Endothelial cell of umbilical vein (primary cell): ENCODE data around the gene DPYSL4. TPM values are rescaled to one million over a fixed set of nuclear protein-coding genes. Genes with fewer than 3 reads are reported as not detected.
A peak's percentile ranks its signal among the peaks of the same experiment; 100 is the strongest.

Experiments
- BruUV-seq: library from RNA; stranded (reverse); fragments of 400-500 nt; replicated peaks from 2 replicates; lab custom pipeline; 2021; lab: Mats Ljungman, UMichigan
- CTCF ChIA-PET: fragments of 300-600, 350-600 bp; sonication (Branson Sonifier 250); formaldehyde crosslinking; loops from one replicate; lab custom pipeline; 2021; ENCODE audit warnings: antibody characterized with exemption, inconsistent platforms; lab: Charles Lee
- POLR2A ChIA-PET: fragments of 300-600, 350-600 bp; sonication (Branson Sonifier 250); formaldehyde crosslinking; loops from one replicate; lab custom pipeline; 2021; ENCODE audit warnings: antibody characterized with exemption, inconsistent platforms; lab: Charles Lee
- DNase-seq: peaks from one replicate; pipeline ENCODE4 v3.0.0-alpha.2; 2011; ENCODE audit warnings: low read depth, low spot score
- FAIRE-seq: peaks from 2 replicates; lab custom pipeline; 2011; peaks lifted over from hg19 to GRCh38; lab: Jason Lieb, UNC
- H2AFZ ChIP-seq: 2 replicates; pipeline ENCODE4 v1.6.0; 2012; ENCODE audit warnings: low read depth, low read length, control low read depth, inconsistent platforms
- H3K27ac ChIP-seq: 2 replicates; pipeline ENCODE4 v1.5.1; 2011; ENCODE audit warnings: low read depth, mild to moderate bottlenecking, control low read depth, low read length, moderate library complexity; ENCODE audit not compliant: insufficient read depth
- H3K27me3 ChIP-seq, 2 experiments: 2 replicates each; pipeline versions ENCODE4 v1.6.0 to v1.6.1; 2011; ENCODE audit warnings: low read length in 2 of 2, mixed read lengths in 1 of 2; ENCODE audit not compliant: control insufficient read depth in 2 of 2, insufficient read depth in 2 of 2
- H3K36me3 ChIP-seq, 2 experiments: 2 replicates in 1 of 2; 3 replicates in 1 of 2; pipeline ENCODE4 v1.5.1; 2011; ENCODE audit warnings: low read length in 2 of 2, mild to moderate bottlenecking in 1 of 2, moderate library complexity in 1 of 2; ENCODE audit not compliant: control insufficient read depth in 2 of 2, insufficient read depth in 2 of 2; ENCODE audit errors: extremely low read depth in 1 of 2
- H3K4me1 ChIP-seq: 3 replicates; pipeline ENCODE4 v1.5.1; 2011; ENCODE audit warnings: mild to moderate bottlenecking, low read length; ENCODE audit not compliant: control insufficient read depth, insufficient read depth; ENCODE audit errors: extremely low read depth
- H3K4me2 ChIP-seq: 2 replicates; pipeline ENCODE4 v1.6.1; 2011; ENCODE audit warnings: low read length, control low read depth, mixed read lengths; ENCODE audit not compliant: insufficient read depth
- H3K4me3 ChIP-seq, 3 experiments: fragments of 200-600 bp in 1 of 3; sonication (generic), shearing (Covaris generic) in 1 of 3; replicated peaks in 1 of 3; 2 replicates each; pipeline ENCODE4 v1.5.1; 2011 to 2016; ENCODE audit warnings: control low read depth in 3 of 3, low read length in 3 of 3, mild to moderate bottlenecking in 2 of 3, inconsistent platforms in 1 of 3, low read depth in 1 of 3, moderate library complexity in 1 of 3; ENCODE audit not compliant: insufficient read depth in 1 of 3
- H3K79me2 ChIP-seq: 2 replicates; pipeline ENCODE4 v1.6.0; 2012; ENCODE audit warnings: low read length, inconsistent platforms; ENCODE audit not compliant: control insufficient read depth, insufficient read depth
- H3K9ac ChIP-seq: replicated peaks from 2 replicates; pipeline ENCODE3; 2011; ENCODE audit warnings: low read length, control low read depth; ENCODE audit not compliant: insufficient read depth; ENCODE audit errors: extremely low read depth
- H3K9me1 ChIP-seq: replicated peaks from 3 replicates; pipeline ENCODE4 v1.6.0; 2011; ENCODE audit warnings: mild to moderate bottlenecking, low read length; ENCODE audit not compliant: control insufficient read depth, insufficient read depth; ENCODE audit errors: extremely low read depth
- H3K9me3 ChIP-seq: replicated peaks from 2 replicates; pipeline ENCODE4 v1.5.1; 2012; ENCODE audit warnings: low read length, inconsistent platforms; ENCODE audit not compliant: control insufficient read depth, insufficient read depth
- H4K20me1 ChIP-seq: replicated peaks from 2 replicates; pipeline ENCODE3; 2011; ENCODE audit warnings: mild to moderate bottlenecking, low read length; ENCODE audit not compliant: control insufficient read depth, insufficient read depth; ENCODE audit errors: extremely low read depth
- EZH2 ChIP-seq: IDR thresholded peaks from 2 replicates; pipeline ENCODE4 v1.6.1; 2012; ENCODE audit warnings: borderline replicate concordance, low read depth, mild to moderate bottlenecking, moderate library complexity, low read length, inconsistent platforms; ENCODE audit not compliant: severe bottlenecking
- FOS ChIP-seq: IDR thresholded peaks from 2 replicates; pipeline ENCODE4 v1.6.1; 2011; ENCODE audit warnings: mild to moderate bottlenecking, low read length, moderate library complexity, borderline replicate concordance; ENCODE audit not compliant: insufficient read depth
- GATA2 ChIP-seq: IDR thresholded peaks from 2 replicates; pipeline ENCODE4 v1.7.0; 2011; ENCODE audit warnings: low read depth, mild to moderate bottlenecking, moderate library complexity, mixed read lengths, low read length; ENCODE audit not compliant: insufficient read length, insufficient read depth
- JUN ChIP-seq: IDR thresholded peaks from 2 replicates; pipeline ENCODE4 v1.6.1; 2011; ENCODE audit warnings: borderline replicate concordance, low read depth; ENCODE audit not compliant: insufficient read length, insufficient read depth
- MYC ChIP-seq: IDR thresholded peaks from one replicate; pipeline ENCODE4 v1.6.1; 2011; ENCODE audit warnings: mild to moderate bottlenecking, low read depth, low read length
- POLR2A ChIP-seq: IDR thresholded peaks from 2 replicates; pipeline ENCODE4 v1.6.1; 2012; ENCODE audit warnings: low read depth, mild to moderate bottlenecking, control low read depth, low read length
- POLR2AphosphoS5 ChIP-seq: IDR thresholded peaks from 2 replicates; pipeline ENCODE4 v1.6.1; 2012; ENCODE audit warnings: low read depth, mild to moderate bottlenecking, control low read depth, low read length, moderate library complexity; ENCODE audit not compliant: insufficient read depth
- dilution Hi-C: fragments of 300-500 bp; cut with MboI; formaldehyde crosslinking; loops from one replicate; pipeline ENCODE4 v1.15.0; 2019; ENCODE audit warnings: low sequenced_read_pairs; ENCODE audit not compliant: extremely low pct_ligation_motif_present
- intact Hi-C: fragments of 100-400 bp; cut with micrococcal nuclease; formaldehyde crosslinking; loops from one replicate; pipeline ENCODE4 v1.10.0; 2022
- polyA plus RNA-seq, 4 experiments: library from polyadenylated mRNA; depleted of rRNA in 3 of 4; stranded (reverse) in 3 of 4; unstranded in 1 of 4; fragments of >200 nt; gene quantifications; 2 replicates each; pipeline versions ENCODE4 v1.2.1 to v1.2.3, GENCODE V29; 2011 to 2012; ENCODE audit warnings: missing spikeins in 1 of 4
- total RNA-seq: library from RNA; stranded (reverse); gene quantifications from 2 replicates; pipeline ENCODE4 v1.2.3, GENCODE V29; 2021
- TF ChIP-seq, protein P1 (sequence below): IDR thresholded peaks from 2 replicates; pipeline ENCODE4 v1.6.1; 2011; ENCODE audit not compliant: insufficient read depth, insufficient read length
- TF ChIP-seq, protein P2 (sequence below), 2 donors: IDR thresholded peaks; 1 replicate in 1 of 2; 2 replicates in 1 of 2; pipeline ENCODE4 v1.5.1; 2011; ENCODE audit warnings: low read length in 2 of 2, mild to moderate bottlenecking in 2 of 2, moderate library complexity in 2 of 2, control low read depth in 1 of 2, inconsistent platforms in 1 of 2, low read depth in 1 of 2; ENCODE audit not compliant: insufficient read depth in 1 of 2; ENCODE audit errors: extremely low read depth in 1 of 2

Gene DPYSL4
- total and polyA plus RNA-seq, 2 donors (not counting 3 experiments of a cell fraction or from before 2014, with no cell fraction given): 27.1 to 60.0 TPM

GRCh38 chr10:132204781-132205473 lies 18.2 kb downstream of the DPYSL4 start:
- intact Hi-C loops (no loop called here), dilution Hi-C loops (no loop called here)
- H3K27me3 ChIP-seq: no peaks in the 10 kb centered on the region
- no peak overlapping the region for H2AFZ ChIP-seq
- H3K4me3 ChIP-seq: no peak overlapping the region
- no peaks in the 10 kb centered on the region for H3K9me1 ChIP-seq
- no peaks in the 10 kb centered on the region for H3K4me1 ChIP-seq
- BruUV-seq: TSS peak; percentile 32
- H4K20me1 ChIP-seq: no peaks in the 10 kb centered on the region
- no peaks in the 10 kb centered on the region for H3K36me3 ChIP-seq
- no peak for DNase-seq
- ChIA-PET POLR2A (no interaction called here), CTCF (no interaction called here)
- no peaks in the 10 kb centered on the region for H3K9me3 ChIP-seq
- no peak for FAIRE-seq
- H3K27ac ChIP-seq: no peak overlapping the region
- no peak overlapping the region for H3K9ac ChIP-seq
- no peaks in the 10 kb centered on the region for H3K79me2 ChIP-seq
- TF ChIP-seq EZH2 (no peak), POLR2A (no peak), POLR2AphosphoS5 (no peak), GATA2 (no peak), MYC (no peak), JUN (no peak), FOS (no peak)
- TF ChIP-seq, protein P1, sequence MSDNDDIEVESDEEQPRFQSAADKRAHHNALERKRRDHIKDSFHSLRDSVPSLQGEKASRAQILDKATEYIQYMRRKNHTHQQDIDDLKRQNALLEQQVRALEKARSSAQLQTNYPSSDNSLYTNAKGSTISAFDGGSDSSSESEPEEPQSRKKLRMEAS: no peak
- TF ChIP-seq, protein P2, sequence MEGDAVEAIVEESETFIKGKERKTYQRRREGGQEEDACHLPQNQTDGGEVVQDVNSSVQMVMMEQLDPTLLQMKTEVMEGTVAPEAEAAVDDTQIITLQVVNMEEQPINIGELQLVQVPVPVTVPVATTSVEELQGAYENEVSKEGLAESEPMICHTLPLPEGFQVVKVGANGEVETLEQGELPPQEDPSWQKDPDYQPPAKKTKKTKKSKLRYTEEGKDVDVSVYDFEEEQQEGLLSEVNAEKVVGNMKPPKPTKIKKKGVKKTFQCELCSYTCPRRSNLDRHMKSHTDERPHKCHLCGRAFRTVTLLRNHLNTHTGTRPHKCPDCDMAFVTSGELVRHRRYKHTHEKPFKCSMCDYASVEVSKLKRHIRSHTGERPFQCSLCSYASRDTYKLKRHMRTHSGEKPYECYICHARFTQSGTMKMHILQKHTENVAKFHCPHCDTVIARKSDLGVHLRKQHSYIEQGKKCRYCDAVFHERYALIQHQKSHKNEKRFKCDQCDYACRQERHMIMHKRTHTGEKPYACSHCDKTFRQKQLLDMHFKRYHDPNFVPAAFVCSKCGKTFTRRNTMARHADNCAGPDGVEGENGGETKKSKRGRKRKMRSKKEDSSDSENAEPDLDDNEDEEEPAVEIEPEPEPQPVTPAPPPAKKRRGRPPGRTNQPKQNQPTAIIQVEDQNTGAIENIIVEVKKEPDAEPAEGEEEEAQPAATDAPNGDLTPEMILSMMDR (IDR thresholded peaks at IDR 0.05; ENCODE audit: extremely low read depth in 1 of 2, insufficient read depth in 1 of 2, low read depth in 1 of 2, low read length in 2 of 2): no peak
- no peak overlapping the region for H3K4me2 ChIP-seq
